Breast epithelium (tissue), 4 donors: ENCODE data around the gene MYCL. TPM values are rescaled to one million over a fixed set of nuclear protein-coding genes. Genes with fewer than 3 reads are reported as not detected.
"Not testable (repeated sequence)": the region's sequence is repeated elsewhere in the genome, so short reads cannot be mapped to it uniquely, and the experiment has no call there.

ENCODE experiments used
- DNase-seq, 2 donors: peaks; one replicate each; pipeline ENCODE4 v3.0.0-alpha.2; 2019; ENCODE audit warnings: low spot score in 2 of 2
- H3K27ac ChIP-seq, 2 donors: fragments of 200-600 bp; sonication (generic) in 1 of 2; one replicate each; pipeline ENCODE4 v1.5.1; 2016 to 2019; ENCODE audit warnings: mild to moderate bottlenecking in 1 of 2
- H3K27me3 ChIP-seq, 2 donors: fragments of 200-600 bp; sonication (generic) in 1 of 2; one replicate each; pipeline versions ENCODE4 v1.5.1 to v1.6.0; 2017 to 2019; ENCODE audit warnings: control low read depth in 1 of 2, mild to moderate bottlenecking in 1 of 2
- H3K36me3 ChIP-seq: fragments of 200-600 bp; one replicate; pipeline ENCODE4 v1.5.1; 2019
- H3K4me1 ChIP-seq, 2 donors: fragments of 200-600 bp; sonication (generic); one replicate each; pipeline ENCODE4 v1.5.1; 2016 to 2019; ENCODE audit warnings: control low read depth in 1 of 2
- H3K4me3 ChIP-seq, 3 donors: fragments of 200-600 bp; sonication (generic); 1 replicate in 2 of 3; 2 replicates in 1 of 3; pipeline ENCODE4 v1.5.1; 2016 to 2019; ENCODE audit warnings: mild to moderate bottlenecking in 3 of 3, moderate library complexity in 2 of 3
- H3K9me3 ChIP-seq, 2 donors: fragments of 200-600 bp; sonication (generic) in 1 of 2; one replicate each; pipeline ENCODE4 v1.5.1; 2016 to 2019; ENCODE audit warnings: control low read depth in 1 of 2
- POLR2A ChIP-seq: fragments of 450-650 bp; IDR thresholded peaks from one replicate; pipeline ENCODE4 v1.6.1; 2016; ENCODE audit warnings: antibody characterized with exemption, mild to moderate bottlenecking, moderate library complexity
- POLR2AphosphoS5 ChIP-seq, 3 donors: sonication (generic); formaldehyde crosslinking; IDR thresholded peaks; one replicate each; pipeline ENCODE4 v1.6.1; 2017; ENCODE audit warnings: antibody characterized with exemption in 3 of 3
- intact Hi-C: fragments of 100-400 bp; cut with DNase I; formaldehyde crosslinking; loops from one replicate; pipeline ENCODE4 v1.15.1; 2023; ENCODE audit warnings: low total_unique reads
- total RNA-seq, 3 donors: library from RNA; depleted of rRNA; stranded (reverse); fragments of >200 nt; gene quantifications; one replicate each; pipeline ENCODE4 v1.1.0, GENCODE V29; 2016
- TF ChIP-seq, protein P1 (sequence below), 3 donors: fragments of 450-650 bp; IDR thresholded peaks; one replicate each; pipeline ENCODE4 v1.5.1; 2016 to 2017; ENCODE audit warnings: antibody characterized with exemption in 3 of 3, mild to moderate bottlenecking in 3 of 3, moderate library complexity in 3 of 3

Gene MYCL
- total RNA-seq, 3 donors from 2014 or later: 0.32 to 5.3 (median 0.98) TPM

DNA sequence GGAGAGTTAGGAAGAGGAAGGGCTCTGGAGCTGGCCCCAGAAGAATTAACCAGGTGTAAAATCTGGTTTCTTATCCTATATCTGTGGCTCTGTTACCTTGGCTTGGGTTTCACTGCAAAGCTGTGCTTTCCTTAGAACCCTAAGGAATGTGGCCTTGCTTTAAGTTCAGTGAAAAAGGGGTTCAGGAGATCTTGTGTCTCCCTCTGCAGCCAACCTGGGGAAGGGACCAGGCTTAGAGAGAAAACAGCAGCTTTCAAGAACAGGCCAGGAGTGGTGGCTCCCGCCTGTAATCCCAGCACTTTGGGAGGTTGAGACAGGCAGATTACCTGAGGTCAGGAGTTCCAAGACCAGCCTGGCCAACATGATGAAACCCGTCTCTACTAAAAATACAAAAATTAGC is 16.1 kb upstream of the MYCL start:
- DNase-seq: no peak
- Histone ChIP-seq H3K27me3 (no peaks in the 10 kb centered on the region), H3K4me1 (no peaks in the 10 kb centered on the region), H3K27ac (no peak overlapping the region), H3K36me3 (no peaks in the 10 kb centered on the region), H3K4me3 (no peak overlapping the region), H3K9me3 (no peaks in the 10 kb centered on the region)
- intact Hi-C loops: no loop called here
- TF ChIP-seq POLR2AphosphoS5 (IDR thresholded peaks at IDR 0.05) (no peak), POLR2A (no peak)
- TF ChIP-seq, protein P1, sequence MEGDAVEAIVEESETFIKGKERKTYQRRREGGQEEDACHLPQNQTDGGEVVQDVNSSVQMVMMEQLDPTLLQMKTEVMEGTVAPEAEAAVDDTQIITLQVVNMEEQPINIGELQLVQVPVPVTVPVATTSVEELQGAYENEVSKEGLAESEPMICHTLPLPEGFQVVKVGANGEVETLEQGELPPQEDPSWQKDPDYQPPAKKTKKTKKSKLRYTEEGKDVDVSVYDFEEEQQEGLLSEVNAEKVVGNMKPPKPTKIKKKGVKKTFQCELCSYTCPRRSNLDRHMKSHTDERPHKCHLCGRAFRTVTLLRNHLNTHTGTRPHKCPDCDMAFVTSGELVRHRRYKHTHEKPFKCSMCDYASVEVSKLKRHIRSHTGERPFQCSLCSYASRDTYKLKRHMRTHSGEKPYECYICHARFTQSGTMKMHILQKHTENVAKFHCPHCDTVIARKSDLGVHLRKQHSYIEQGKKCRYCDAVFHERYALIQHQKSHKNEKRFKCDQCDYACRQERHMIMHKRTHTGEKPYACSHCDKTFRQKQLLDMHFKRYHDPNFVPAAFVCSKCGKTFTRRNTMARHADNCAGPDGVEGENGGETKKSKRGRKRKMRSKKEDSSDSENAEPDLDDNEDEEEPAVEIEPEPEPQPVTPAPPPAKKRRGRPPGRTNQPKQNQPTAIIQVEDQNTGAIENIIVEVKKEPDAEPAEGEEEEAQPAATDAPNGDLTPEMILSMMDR (IDR thresholded peaks at IDR 0.05): no peak

DNA sequence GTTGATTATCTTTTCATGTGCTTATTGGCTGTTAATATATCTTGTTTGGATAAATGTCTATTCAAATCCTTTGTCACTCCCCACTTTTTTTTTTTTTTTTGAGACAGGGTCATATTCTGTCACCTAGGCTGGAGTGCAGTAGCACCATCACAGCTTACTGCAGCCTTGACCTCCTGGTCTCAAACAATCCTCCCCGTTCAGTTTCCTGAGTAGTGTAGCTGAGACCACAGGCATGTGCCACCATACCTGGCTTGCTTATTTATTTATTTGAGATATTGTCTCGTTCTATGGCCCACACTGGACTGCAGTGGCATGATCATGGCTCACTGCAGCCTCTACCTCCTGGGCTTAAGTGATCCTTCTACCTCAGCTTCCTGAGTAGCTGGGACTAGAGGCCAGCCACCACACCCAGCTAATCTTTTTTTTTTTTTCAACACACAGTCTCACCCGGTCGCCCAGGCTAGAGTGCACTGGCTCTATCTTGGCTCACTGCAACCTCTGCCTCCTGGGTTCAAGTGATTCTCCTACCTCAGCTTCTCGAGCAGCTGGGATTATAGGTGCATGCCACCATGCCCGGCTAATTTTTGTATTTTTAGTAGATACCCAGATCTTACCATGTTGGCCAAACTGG is 13.9 kb upstream of the MYCL start:
- peaks cover 0 to 6% of the 10 kb centered on the region in 2 donors for H3K27me3 ChIP-seq
- no peak overlapping the region for H3K27ac ChIP-seq
- DNase-seq: no peak
- H3K36me3 ChIP-seq: no peaks in the 10 kb centered on the region
- TF ChIP-seq, protein P1 (IDR thresholded peaks at IDR 0.05): no peak
- intact Hi-C loops: no loop called here
- no peaks in the 10 kb centered on the region for H3K4me1 ChIP-seq
- no peak overlapping the region for H3K4me3 ChIP-seq
- H3K9me3 ChIP-seq: no peaks in the 10 kb centered on the region

DNA sequence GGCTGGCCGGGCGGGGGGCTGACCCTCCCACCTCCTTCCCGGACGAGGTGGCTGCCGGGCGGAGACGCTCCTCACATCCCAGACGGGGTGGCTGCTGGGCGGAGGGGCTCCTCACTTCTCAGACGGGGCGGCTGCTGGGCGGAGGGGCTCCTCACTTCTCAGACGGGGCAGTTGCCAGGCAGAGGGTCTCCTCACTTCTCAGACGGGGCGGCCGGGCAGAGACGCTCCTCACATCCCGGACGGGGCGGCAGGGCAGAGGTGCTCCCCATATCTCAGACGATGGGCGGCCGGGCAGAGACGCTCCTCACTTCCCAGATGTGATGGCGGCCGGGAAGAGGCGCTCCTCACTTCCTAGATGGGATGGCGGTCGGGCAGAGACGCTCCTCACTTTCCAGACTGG is 11.4 kb upstream of the MYCL start:
- intact Hi-C loops: not testable (repeated sequence)

DNA sequence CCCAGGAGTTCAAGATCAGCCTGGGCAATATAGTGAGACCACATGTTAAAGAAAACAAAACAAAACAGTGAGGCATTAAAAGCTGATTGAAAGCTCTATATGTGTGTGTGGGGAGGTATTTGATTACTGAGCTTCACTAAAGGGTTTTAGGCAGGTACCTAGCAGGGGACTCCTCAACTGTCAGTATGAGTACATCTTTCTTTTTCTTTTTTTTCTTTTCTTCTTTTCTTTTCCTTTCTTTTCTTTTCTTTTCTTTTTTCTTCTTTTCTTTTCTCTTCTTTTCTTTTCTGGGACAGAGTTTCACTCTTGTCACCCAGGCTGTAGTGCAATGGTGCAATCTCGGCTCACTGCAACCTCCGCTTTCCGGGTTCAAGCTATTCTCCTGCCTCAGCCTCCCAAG is 8.5 kb upstream of the MYCL start:
- no peak overlapping the region for H3K27ac ChIP-seq
- H3K4me1 ChIP-seq: no peaks in the 10 kb centered on the region
- no peaks in the 10 kb centered on the region for H3K36me3 ChIP-seq
- H3K27me3 ChIP-seq: peaks cover 0 to 6% of the 10 kb centered on the region in 2 donors
- H3K4me3 ChIP-seq: no peak overlapping the region
- intact Hi-C loops: no loop called here
- TF ChIP-seq POLR2AphosphoS5 (IDR thresholded peaks at IDR 0.05) (no peak), POLR2A (no peak)
- TF ChIP-seq, protein P1 (IDR thresholded peaks at IDR 0.05): no peak
- H3K9me3 ChIP-seq: no peaks in the 10 kb centered on the region
- no peak for DNase-seq

More for the DNA sequence above, 11.4 kb upstream of the MYCL start:
- not testable (repeated sequence) for H3K4me3 ChIP-seq, H3K27me3 ChIP-seq, H3K4me1 ChIP-seq, H3K27ac ChIP-seq, H3K36me3 ChIP-seq, DNase-seq, H3K9me3 ChIP-seq

DNA sequence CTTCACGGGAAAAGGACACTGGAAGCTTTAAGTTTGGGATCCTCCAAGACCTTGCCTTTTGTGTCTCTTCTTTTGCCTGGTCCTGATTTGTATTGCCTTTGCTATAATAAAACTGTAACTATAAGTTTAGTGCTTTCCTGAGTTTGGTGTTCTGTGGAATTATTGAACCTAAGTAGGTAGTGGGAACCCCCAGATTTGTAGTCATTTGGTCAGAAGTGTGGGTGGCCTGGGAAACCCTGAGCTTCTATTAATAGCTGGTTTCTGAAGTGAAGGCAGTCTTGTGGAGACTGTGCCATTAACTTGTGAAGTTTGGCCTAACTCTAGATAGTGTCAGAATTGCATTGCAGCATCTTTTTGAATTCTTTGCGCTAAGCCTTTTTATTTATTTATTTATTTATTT is 6.8 kb upstream of the MYCL start:
- H3K4me1 ChIP-seq: no peaks in the 10 kb centered on the region
- H3K36me3 ChIP-seq: no peaks in the 10 kb centered on the region
- H3K27me3 ChIP-seq: peaks cover 0 to 6% of the 10 kb centered on the region in 2 donors
- no peak overlapping the region for H3K27ac ChIP-seq
- intact Hi-C loops: no loop called here
- TF ChIP-seq, protein P1 (IDR thresholded peaks at IDR 0.05): no peak
- TF ChIP-seq POLR2A: no peak
- TF ChIP-seq POLR2AphosphoS5 (IDR thresholded peaks at IDR 0.05): no peak
- no peaks in the 10 kb centered on the region for H3K9me3 ChIP-seq
- no peak for DNase-seq
- H3K4me3 ChIP-seq: no peak overlapping the region
